NCI-H748 treated with DMSO at 0.1 percent for 48 hours (cell line): ENCODE data around the gene KDM5B.
"Not testable (repeated sequence)": the region's sequence is repeated elsewhere in the genome, so short reads cannot be mapped to it uniquely, and the experiment has no call there.

Source experiments
- DNase-seq: peaks from one replicate; lab custom pipeline; 2025; lab: John Stamatoyannopoulos, UW

The KDM5B gene

DNA sequence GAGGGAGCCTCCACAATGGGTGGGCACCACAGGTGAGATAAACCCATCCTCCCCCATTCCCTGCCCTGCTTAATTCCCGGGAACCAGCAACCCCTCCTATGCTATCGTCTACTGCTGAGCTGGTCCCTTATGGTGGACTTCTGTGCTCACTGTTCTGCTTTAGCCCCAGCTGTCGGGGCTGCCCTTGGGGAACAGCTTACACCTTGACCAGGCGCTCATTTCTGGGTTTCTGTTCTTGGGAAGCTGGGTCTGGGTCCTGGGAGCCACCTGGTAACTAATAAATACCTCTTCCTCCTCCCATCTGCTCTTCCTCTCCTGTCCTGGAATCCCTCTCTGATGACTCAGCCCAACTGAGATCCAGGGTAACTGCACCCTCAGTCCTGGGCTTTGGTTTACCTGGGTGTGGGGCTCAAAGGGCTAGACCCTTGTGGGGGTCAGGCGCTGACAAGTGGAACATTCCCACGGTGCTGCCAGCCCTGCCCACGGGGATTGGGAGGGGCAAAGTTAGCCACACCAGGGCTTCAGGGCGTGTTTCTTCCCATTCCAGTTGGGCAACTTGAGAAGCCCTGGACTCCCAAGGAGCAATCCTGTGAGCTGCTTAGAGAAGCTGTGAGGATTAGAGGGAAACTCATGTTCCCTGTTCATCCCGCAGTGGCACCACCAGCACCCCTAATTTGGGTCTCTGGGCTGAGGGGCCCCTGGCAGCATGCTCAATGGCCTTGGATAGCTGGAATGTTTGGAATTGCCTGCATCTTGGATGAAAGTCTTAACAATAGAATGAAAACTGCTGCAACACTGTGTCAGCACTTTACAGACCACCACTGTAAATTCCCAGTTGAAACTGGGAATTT lies 4.2 kb upstream of the KDM5B start:
- no peak for DNase-seq

DNA sequence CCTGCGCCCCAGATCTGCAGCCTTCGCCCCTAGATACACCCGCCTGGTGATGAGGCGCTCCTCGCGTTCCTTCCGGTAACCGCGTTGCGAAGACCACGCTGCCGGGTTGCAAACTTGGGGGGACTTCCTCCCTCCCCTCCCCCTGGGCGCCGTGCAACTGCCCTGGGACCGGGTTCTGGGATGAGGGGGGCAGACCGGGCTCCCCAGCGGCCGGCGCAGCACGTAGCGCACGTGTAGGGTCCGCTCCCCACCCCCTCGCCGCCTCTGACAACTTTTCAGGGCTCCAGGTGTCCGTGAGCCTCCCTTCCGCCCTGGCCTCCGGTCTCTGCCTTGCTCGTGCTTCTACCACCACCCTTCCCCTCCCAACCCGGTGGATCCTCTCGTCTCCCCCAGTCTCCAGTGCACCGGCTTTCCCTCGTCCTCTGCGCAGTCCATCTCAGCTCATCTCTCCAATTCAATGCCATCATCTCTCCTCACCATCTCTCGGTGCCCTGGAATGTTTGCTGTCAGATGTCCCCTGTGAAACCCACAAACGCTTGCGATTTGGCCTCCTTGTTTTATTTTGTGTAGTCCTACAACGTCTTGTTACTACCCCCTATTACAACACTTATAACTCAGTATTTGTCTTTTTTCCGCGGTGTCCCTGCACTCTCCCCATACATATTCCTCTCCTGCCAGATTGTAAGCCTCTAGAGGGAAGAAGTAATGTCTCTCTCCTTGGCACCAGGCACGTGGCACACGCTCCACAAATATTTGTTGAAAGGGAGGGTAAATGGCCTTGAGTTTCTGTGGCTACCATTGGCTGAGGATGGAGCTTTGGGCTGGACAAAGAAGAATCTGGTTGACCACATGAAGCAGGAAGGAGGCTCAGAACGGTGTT lies 3.3 kb upstream of the KDM5B start:
- peak; percentile 5 for DNase-seq

GRCh38 chr1:202810615-202811295 lies 2.5 kb upstream of the KDM5B start, which contains the start of gene PCAT6:
PCAT6 (plus strand) TSS chr1:202810954.
- peak; percentile 79 for DNase-seq

GRCh38 chr1:202810193-202810614 lies 2.0 kb upstream of the KDM5B start:
- DNase-seq: no peak

DNA sequence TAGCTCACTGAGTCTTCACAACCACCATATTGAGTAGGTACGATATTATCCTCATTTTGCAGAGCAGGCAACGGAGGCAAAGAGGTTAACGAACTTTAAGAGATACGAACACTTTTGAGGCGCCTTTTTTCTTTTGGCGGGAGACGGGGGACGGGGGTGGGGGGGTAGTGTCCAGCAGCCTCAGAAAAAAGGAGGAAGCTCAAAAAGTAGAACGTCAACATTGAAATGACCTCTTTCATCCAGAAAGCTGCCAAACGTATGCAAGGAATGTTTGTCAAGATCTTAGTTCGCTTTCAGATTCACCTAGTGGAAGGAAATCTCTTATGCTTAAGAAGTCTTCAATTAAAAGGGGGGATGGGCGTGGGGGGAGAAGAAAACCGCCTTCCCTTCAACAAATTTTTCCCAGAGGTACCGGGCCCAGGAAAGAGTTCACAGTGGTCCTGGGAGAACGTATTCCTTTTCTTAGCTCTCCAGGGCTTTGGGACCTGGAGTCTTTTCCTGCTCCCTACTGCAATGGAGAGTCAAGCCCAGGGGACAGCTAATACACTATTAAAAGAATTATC lies 1.5 kb upstream of the KDM5B start:
- no peak for DNase-seq

DNA sequence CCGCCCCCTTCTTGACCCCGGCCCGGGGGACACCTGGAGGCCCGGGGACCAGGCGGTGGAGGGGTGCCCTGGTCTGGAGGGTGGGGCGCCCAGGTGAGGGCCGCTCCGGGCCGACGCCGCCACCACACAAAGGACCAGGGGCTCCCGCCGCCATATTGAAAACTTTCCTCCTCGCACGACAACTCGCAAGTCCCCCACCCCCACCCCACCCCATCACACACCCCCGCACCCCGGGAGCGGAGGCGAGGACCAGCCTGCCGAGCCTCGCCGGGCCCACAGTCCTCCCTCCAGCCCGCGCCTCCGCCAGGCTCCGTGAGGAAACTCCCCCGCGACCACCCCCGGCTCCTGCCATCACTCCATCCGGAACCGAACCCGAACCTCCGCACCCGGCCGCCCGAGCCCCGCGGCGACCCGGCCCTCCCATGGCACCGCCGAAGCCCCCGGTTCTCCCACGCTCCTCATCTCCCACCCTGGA lies 733 bp downstream of the KDM5B start:
- no peak for DNase-seq

- no peak for DNase-seq
These were observed 1.3 kb downstream of the KDM5B start for GRCh38 chr1:202806845-202807450.

- no peak for DNase-seq
These were observed 2.1 kb downstream of the KDM5B start for GRCh38 chr1:202805886-202806844.

DNA sequence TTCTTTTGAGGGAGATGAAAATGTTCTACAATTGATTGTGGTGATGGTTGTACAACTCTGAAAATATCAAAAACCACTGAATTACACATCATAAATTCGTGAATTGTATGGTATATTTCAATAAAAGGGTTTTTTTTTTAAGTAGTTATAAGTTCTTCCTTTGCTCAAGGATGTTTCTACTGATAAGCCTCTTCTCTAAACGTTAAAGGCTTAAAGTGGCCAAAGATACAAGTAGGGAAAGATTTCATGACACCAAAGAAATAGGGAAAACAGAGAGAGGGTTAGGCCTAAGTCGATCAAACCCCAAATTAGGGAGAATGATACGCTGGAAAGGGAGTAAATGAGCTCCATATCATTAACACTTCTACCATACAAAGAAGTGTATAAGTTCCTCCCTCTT lies 4.1 kb downstream of the KDM5B start:
- no peak for DNase-seq

DNA sequence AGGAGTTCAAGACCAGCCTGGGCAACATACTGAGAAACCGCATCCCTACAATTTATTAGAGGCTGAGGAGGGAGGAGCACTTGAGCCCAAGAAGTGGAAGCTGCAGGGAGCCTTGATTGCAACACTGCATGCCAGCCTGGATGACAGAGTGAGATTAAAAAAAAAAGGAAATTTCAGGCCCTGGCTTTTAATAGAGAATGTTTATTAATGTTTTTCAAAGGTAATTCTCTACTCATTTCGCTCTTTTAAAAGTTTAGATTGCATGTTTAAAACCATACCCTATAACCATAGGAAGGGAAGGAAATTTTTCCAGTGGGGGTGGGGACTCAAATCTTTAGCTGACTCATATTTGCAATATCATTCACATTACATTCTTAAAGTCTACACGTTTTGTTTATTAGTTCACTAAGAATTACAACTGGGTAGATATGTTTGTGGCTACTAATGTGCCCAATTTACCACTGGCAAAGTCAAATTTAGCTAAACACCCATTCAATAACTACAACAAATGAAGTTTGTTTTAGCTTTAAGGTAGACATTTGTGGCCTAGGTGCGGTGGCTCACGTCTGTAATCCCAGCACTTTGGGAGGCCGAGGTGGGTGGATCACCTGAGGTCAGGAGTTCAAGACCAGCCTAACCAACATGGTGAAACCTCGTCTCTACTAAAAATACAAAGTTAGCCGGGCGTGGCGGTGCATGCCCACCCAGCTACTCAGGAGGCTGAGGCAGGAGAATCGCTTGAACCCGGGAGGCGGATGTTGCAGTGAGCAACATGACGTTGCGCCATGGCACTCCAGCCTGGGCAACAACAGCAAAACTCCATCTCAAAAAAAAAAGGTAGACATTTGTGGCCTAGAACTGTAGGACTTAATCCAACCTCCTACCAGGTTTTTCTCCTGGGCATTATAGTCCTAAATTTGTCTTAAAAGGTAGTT lies 5.0 kb downstream of the KDM5B start:
- no peak for DNase-seq

DNA sequence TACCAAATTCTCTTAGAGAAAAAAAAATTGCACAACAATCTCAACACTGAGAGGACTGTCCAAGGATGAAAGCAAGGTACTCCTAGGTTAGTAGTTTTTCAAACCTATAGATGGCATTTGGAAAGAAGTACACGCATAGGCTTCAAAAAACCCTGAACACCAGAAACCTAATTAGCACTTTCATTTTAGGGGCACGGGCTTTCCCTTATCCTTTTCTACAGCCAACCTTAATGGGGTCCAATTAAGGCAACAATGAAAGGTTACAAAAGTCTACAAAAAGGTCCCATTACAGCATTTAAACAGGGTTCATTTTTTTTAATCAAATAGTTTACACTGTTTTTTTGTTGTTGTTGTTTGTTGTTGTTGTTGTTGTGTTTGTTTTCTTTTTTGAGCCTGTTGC lies 6.2 kb downstream of the KDM5B start:
- no peak for DNase-seq

DNA sequence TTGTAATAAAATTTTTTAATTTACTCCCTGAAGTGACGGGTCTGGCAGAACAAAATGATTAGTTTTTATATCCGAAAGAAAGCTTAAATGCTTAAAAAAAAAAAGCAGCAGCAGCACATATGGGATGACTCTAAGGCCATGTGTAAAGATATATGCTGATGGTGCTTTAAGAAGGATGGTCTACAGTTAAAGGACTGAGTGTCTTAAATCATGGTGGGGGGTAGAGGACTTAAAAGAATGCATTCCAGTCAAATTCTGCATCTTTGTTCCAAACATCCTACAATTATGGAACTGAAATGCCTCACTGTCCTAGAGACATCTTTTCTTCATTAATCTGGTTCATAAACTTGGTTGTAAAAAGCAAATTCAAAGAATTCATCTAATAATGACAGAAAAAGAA lies 7.0 kb downstream of the KDM5B start:
- no peak for DNase-seq

- DNase-seq: no peak
These were observed 7.5 kb downstream of the KDM5B start for GRCh38 chr1:202800742-202801141.

DNA sequence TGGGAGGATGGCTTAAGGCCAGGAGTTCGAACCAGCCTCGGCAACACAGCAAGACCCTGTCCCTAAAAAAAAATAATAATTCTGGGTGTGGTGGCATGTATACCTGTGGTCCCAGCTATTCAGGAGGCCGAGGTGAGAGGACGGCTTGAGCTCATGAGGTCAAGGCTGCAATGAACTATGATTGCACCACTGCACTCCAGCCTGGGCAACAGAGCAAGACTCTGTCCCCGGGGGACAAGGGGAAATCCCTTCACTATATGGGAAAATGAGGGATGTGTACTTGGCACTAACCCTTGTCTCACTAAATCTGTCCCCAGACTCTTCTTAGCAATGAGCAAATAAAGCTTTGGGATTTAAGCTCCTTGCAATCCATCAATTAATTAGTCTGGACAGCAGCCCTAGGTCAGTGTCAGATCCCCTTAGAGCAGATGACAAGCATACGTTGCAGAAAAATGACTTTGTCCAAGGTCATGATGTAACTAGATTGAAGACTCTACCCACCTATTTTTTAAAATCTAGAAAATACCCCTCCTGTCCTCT lies 9.4 kb downstream of the KDM5B start:
- DNase-seq: no peak

DNA sequence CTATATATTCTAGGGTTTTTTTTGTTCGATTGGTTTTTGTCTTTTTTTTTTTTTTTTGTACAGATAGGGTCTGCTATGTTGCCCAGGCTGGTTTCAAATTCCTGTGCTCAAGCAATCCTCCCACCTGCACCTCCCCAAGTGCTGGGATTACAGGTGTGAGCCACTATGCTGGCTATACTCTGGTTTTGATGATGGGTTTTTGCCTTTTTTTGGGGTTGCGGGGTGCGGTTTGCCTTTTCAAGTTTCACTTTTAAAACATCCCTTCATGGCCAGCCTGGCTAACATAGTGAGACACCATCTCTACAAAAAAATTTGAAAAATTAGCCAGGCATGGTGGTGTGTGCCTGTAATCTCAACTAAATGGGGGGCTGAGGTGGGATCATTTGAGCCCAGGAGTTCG lies 10.0 kb downstream of the KDM5B start:
- DNase-seq: no peak

GRCh38 chr1:202796670-202797069 lies 11.6 kb downstream of the KDM5B start:
- no peak for DNase-seq

DNA sequence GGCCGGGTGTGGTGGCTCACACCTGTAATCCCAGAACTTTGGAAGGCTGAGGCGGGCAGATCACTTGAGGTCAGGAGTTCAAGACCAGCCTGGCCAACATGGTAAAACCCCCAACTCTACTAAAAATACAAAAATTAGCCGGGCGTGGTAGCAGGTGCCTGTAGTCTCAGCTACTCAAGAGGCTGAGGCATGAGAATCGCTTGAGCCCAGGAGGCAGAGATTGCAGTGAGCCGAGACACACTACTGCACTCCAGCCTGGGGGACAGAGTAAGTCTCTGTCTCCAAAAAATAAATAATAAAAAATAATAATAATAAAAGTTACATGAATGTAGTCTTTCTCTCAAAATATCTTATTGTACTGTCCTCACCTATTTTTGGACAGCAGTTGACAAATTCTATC lies 13.3 kb downstream of the KDM5B start:
- not testable (repeated sequence) for DNase-seq

DNA sequence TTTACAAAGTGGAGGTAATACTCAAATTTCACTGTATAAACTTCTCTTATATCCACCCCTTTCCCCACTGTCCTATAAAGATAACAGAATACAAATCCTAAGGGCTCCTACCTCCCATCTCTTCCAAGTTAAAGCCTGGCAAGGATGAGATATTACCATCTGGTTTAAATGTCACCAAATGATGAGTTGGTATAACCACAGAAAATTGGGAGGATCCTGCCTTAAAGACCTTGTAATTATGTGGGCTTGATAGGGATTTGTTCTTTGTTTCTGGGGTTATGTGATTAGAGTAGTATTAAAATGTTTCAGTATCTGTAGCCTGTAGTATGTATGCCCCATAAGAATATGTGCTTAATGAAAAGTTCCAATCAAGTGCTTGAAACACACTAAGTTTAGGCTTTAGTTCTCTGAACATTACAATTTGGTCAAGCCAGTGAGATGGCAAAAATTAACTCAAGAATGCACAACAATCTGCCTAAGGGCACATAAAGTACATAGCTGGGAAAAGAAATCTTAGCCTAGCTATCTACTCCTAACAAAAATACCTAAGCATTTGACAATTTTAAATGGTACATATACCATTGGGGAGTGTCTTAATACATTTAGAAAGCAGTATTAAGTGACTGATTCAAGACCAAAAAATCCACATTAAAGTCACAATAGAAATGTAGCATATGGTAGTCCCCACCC lies 14.0 kb downstream of the KDM5B start:
- DNase-seq: no peak
